GM12864 (cell line): ENCODE measurements around the gene LRPAP1.

Source experiments
- DNase-seq: peaks from one replicate; pipeline ENCODE4 v3.0.0-alpha.2; 2011; ENCODE audit warnings: low read depth
- H3K4me3 ChIP-seq: 2 replicates; pipeline ENCODE4 v1.5.1; 2011; ENCODE audit warnings: mild to moderate bottlenecking, low read depth, low read length, control low read depth
- CTCF ChIP-seq: IDR thresholded peaks from 2 replicates; pipeline ENCODE4 v1.5.1; 2011; ENCODE audit warnings: low read depth, mild to moderate bottlenecking, moderate library complexity, low read length, control low read depth, inconsistent platforms; ENCODE audit errors: missing control alignments

LRPAP1 gene

GRCh38 chr4:3519468-3520264, 12.6 kb downstream of the LRPAP1 start:
- H3K4me3 ChIP-seq = no peak overlapping the region
- no peak for DNase-seq
- no peak for TF ChIP-seq CTCF

GRCh38 chr4:3518941-3519340, 13.3 kb downstream of the LRPAP1 start:
- no peak for TF ChIP-seq CTCF
- H3K4me3 ChIP-seq = no peak overlapping the region
- DNase-seq = no peak

GRCh38 chr4:3518511-3518880, 13.7 kb downstream of the LRPAP1 start:
- no peak for DNase-seq
- H3K4me3 ChIP-seq = no peak overlapping the region
- TF ChIP-seq CTCF = no peak

- TF ChIP-seq CTCF = no peak
- no peak for DNase-seq
- no peak overlapping the region for H3K4me3 ChIP-seq
Observed at GRCh38 chr4:3517731-3518510, 14.3 kb downstream of the LRPAP1 start.

- TF ChIP-seq CTCF = no peak
- DNase-seq = no peak
- no peak overlapping the region for H3K4me3 ChIP-seq
Observed at GRCh38 chr4:3516836-3517730, 15.1 kb downstream of the LRPAP1 start.

- no peak for DNase-seq
- no peak overlapping the region for H3K4me3 ChIP-seq
- TF ChIP-seq CTCF = no peak
Observed at GRCh38 chr4:3516061-3516835, 16.0 kb downstream of the LRPAP1 start.
